H1 (cell line): ENCODE results near the gene LRRTM4. TPM values are rescaled to one million over a fixed set of nuclear protein-coding genes. Genes with fewer than 3 reads are reported as not detected.

Experiments used
- BACH1 ChIP-seq: IDR thresholded peaks from 2 replicates; pipeline ENCODE4 v1.6.1; 2012; ENCODE audit warnings: low read length, improper control_type of control experiment
- EGR1 ChIP-seq: IDR thresholded peaks from 2 replicates; pipeline ENCODE4 v1.6.1; 2011; ENCODE audit warnings: low read depth, low read length, borderline replicate concordance
- GABPA ChIP-seq: IDR thresholded peaks from 2 replicates; pipeline ENCODE4 v1.6.1; 2011; ENCODE audit warnings: mild to moderate bottlenecking, low read length, moderate library complexity, borderline replicate concordance; ENCODE audit not compliant: insufficient read depth
- NANOG ChIP-seq: IDR thresholded peaks from 2 replicates; pipeline ENCODE4 v1.6.1; 2011; ENCODE audit warnings: low read length, low read depth, mild to moderate bottlenecking, inconsistent platforms; ENCODE audit not compliant: insufficient read depth, poor library complexity, severe bottlenecking
- polyA plus RNA-seq, 7 experiments: library from polyadenylated mRNA; depleted of rRNA in 3 of 7; stranded (reverse) in 5 of 7; unstranded in 2 of 7; fragments of >200 nt in 5 of 7; fragments of 200-250 nt in 2 of 7; gene quantifications; 1 replicate in 5 of 7; 2 replicates in 1 of 7; 4 replicates in 1 of 7; pipeline versions ENCODE4 v1.2.1 to v1.2.3, GENCODE V29; 2011 to 2013; ENCODE audit warnings: missing spikeins in 2 of 7, mixed read lengths in 2 of 7
- total RNA-seq: library from RNA; stranded (reverse); fragmentation: NEBNext Ultra II Directional; extraction: Animal tissue kit (Norgen Biotek cat#: 25700); gene quantifications from 2 replicates; pipeline ENCODE4 v1.2.1, GENCODE V29; 2021

Gene LRRTM4
- total and polyA plus RNA-seq, 2 of the 8 experiments (the other 6 are each of a cell fraction or from before 2014, with no cell fraction given) = 3.6 to 9.5 TPM

DNA sequence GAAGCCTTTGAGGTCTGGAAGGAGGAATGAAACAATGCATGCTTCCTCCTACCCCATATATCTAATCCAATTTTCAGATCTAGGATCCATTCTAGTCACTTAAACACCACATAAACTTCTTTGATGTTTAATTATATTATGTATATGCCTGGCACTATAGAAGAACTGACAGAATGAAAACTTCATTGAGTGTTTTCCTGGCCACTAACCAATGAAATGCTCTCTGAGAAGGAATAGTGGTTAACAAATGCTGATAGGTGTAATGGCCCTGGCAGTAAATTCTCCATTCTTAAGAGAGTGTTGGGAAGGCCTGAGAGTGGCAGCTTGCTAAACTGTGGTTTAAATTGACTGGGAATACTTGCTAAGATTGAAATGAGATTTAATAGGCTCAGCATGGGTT is 710.0 kb downstream of the LRRTM4 start (continued):
- TF ChIP-seq EGR1 (no peak), NANOG (no peak), BACH1 (no peak), GABPA (no peak)
- TF ChIP-seq, all 59 proteins: peak for 0
